ENCODE measurements around the gene SLC35F3. TPM values are rescaled to one million over a fixed set of nuclear protein-coding genes. Genes with fewer than 3 reads are reported as not detected.

SLC35F3 gene
- total and polyA plus RNA-seq, 8 donors: 1.4 to 7.1 (median 2.5) TPM

GRCh38 chr1:233938476-233938875, 34.0 kb downstream of the SLC35F3 start:
- DNase-seq (no peak), FAIRE-seq (no peak), ATAC-seq (no peak)
- no peaks in the 10 kb centered on the region for H3K36me3 ChIP-seq
- H3K27ac ChIP-seq: no peak overlapping the region
- WGBS, 2 donors: 58 to 72% methylated on average over 2 of the region's 2 CpGs
- no peaks in the 10 kb centered on the region for H3K4me1 ChIP-seq
- TF ChIP-seq, protein P1, sequence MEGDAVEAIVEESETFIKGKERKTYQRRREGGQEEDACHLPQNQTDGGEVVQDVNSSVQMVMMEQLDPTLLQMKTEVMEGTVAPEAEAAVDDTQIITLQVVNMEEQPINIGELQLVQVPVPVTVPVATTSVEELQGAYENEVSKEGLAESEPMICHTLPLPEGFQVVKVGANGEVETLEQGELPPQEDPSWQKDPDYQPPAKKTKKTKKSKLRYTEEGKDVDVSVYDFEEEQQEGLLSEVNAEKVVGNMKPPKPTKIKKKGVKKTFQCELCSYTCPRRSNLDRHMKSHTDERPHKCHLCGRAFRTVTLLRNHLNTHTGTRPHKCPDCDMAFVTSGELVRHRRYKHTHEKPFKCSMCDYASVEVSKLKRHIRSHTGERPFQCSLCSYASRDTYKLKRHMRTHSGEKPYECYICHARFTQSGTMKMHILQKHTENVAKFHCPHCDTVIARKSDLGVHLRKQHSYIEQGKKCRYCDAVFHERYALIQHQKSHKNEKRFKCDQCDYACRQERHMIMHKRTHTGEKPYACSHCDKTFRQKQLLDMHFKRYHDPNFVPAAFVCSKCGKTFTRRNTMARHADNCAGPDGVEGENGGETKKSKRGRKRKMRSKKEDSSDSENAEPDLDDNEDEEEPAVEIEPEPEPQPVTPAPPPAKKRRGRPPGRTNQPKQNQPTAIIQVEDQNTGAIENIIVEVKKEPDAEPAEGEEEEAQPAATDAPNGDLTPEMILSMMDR (IDR thresholded peaks at IDR 0.05): no peak
- no peak overlapping the region for H3K4me3 ChIP-seq
- H3K27me3 ChIP-seq: no peaks in the 10 kb centered on the region
- no peaks in the 10 kb centered on the region for H3K9me3 ChIP-seq
- intact Hi-C loops (cut with DNase I): no loop called here

DNA sequence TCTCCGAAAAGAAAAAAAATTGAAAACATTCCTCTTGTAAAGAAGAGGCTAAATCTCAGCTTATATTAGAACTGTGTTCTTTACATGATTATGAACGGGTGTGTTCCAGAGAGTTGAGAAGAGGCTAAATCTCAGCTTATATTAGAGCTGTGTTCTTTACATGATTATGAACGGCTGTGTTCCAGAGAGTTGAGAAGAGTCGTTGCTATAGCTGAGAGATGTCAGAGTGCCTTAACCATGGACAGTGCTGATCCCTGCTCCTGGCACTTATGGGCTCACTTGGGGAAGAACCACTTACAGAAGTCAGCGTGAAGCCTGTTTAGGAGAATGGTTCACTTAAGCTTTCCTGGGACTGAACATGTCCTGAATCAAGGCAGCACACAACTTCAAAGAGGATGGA, 35.0 kb downstream of the SLC35F3 start:
- 64 to 71% methylated on average over 5 of the region's 5 CpGs for WGBS, 2 donors
- intact Hi-C loops (cut with DNase I): no loop called here
- TF ChIP-seq, protein P1 (IDR thresholded peaks at IDR 0.05): no peak
- DNase-seq: no peak
- no peak for ATAC-seq
- Histone ChIP-seq H3K27me3 (no peaks in the 10 kb centered on the region), H3K9me3 (no peaks in the 10 kb centered on the region), H3K27ac (no peak overlapping the region), H3K36me3 (no peaks in the 10 kb centered on the region), H3K4me3 (no peak overlapping the region), H3K4me1 (no peaks in the 10 kb centered on the region)
- FAIRE-seq: no peak

- H3K27me3 ChIP-seq: no peaks in the 10 kb centered on the region
- H3K4me1 ChIP-seq: no peaks in the 10 kb centered on the region
- no peak for DNase-seq
- no peaks in the 10 kb centered on the region for H3K36me3 ChIP-seq
- H3K9me3 ChIP-seq: no peaks in the 10 kb centered on the region
- no peak for ATAC-seq
- intact Hi-C loops (cut with DNase I): no loop called here
- TF ChIP-seq, protein P1 (IDR thresholded peaks at IDR 0.05): no peak
- no peak overlapping the region for H3K4me3 ChIP-seq
- 74 to 84% methylated on average over 5 of the region's 5 CpGs for WGBS, 2 donors
- no peak overlapping the region for H3K27ac ChIP-seq
- no peak for FAIRE-seq
These were observed 36.4 kb downstream of the SLC35F3 start for GRCh38 chr1:233940908-233941307.

DNA sequence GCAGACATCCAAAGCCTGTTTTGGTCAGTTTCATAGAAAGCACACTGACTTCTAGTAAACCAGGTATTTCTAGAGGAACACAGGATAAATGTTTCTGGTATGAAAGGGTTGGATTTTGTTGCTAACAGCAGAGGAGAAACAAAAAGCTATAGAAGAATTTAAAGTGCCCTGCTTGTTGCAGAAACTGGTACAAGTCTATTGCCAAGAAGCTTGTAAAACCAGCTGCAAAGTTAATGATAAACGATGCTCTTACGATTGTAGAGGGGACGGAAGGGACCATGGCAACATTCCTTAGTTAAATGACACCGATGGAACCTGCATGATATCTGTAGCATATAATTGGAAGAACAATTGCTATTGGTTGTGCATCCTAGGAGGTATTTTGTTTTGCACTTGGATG, 40.1 kb downstream of the SLC35F3 start:
- DNase-seq (no peak), FAIRE-seq (no peak), ATAC-seq (no peak)
- Histone ChIP-seq H3K4me3 (no peak overlapping the region), H3K4me1 (no peaks in the 10 kb centered on the region), H3K27ac (no peak overlapping the region), H3K9me3 (no peaks in the 10 kb centered on the region), H3K36me3 (no peaks in the 10 kb centered on the region), H3K27me3 (no peaks in the 10 kb centered on the region)
- intact Hi-C loops (cut with DNase I): no loop called here
- TF ChIP-seq, protein P1 (IDR thresholded peaks at IDR 0.05): no peak
- 15 to 17% methylated on average over 4 of the region's 4 CpGs for WGBS, 2 donors

DNA sequence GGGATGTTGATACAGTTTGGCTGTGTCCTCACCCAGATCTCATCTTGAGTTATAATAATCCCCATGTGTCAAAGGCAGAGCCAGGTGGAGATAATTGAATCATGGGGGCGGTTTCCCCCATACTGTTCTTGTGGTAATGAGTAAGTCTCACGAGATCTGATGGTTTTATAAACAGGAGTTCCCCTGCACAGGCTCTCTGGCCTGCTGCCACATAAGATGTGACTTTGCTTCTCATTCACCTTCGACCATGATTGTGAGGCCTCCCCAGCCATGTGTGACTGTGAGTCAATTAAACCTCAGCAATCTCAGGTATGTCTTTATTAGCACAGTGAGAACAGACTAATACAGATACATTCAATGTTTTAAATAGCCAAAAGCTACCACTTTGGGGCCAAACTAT, 41.1 kb downstream of the SLC35F3 start:
- Histone ChIP-seq H3K4me1 (no peaks in the 10 kb centered on the region), H3K9me3 (no peaks in the 10 kb centered on the region), H3K36me3 (no peaks in the 10 kb centered on the region), H3K27me3 (no peaks in the 10 kb centered on the region), H3K4me3 (no peak overlapping the region), H3K27ac (no peak overlapping the region)
- intact Hi-C loops (cut with DNase I): no loop called here
- ATAC-seq (no peak), FAIRE-seq (no peak), DNase-seq (no peak)
- WGBS, 2 donors: 36 to 39% methylated on average over 3 of the region's 3 CpGs
- TF ChIP-seq, protein P1 (IDR thresholded peaks at IDR 0.05): no peak
